ENCODE data around the gene CHST1.

The CHST1 gene

DNA sequence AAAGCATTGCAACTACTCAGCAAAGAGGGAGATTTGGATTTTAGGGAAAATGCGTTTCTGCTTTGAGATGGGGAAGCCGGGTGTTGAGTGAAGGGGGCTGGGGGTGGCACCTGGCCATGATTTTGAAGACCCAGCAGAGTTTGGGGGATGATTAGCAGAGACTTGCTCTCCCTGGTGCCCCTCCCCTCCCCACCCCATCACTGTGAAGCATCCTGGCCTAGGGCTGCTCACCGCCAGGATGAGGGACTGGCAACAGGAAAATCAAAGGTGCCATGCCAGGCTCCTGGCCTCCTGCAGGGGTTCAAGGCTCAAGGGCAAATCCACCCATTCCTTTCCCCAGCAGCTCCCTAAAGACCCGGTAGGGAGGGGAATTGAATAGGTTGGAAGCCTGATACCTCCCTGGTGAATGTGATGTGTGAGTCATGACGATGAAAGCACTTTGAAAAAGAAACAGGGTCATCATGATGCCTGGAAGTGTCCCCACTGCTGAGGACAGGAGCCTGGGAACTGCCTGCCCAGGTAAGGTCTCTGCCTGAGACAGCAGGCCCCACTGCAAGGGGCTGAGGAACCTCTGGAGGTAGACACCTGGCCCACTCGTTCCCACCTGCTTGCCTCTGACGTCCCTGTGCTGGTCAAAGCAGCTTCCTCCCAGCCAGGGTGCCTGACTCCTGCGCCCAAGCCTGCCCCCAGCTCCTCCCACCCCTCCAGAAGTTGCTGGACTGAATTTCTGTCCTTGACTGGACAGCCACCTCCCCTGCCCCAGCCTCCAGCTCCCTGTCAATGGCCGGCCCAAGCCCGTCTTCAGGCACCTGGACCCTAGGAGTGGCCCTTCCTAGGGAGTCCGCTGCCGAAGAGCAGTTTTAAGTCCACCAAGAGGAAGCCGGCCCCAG is 1.7 kb downstream of the CHST1 start:
- DNase-seq (ENCODE audit: low read depth in 1 of 2, low spot score in 1 of 2): no peak
- Histone ChIP-seq H3K4me3 (replicated peaks; ENCODE audit: insufficient read depth, low read length) (no peak overlapping the region), H3K27ac (replicated peaks) (no peak overlapping the region), H3K27me3 (ENCODE audit: insufficient read depth, poor library complexity, severe bottlenecking) (peaks cover 63% of the 10 kb centered on the region)
- no peak for TF ChIP-seq POLR2AphosphoS5 (IDR thresholded peaks at IDR 0.05; ENCODE audit: low read depth)
- TF ChIP-seq, protein P1, sequence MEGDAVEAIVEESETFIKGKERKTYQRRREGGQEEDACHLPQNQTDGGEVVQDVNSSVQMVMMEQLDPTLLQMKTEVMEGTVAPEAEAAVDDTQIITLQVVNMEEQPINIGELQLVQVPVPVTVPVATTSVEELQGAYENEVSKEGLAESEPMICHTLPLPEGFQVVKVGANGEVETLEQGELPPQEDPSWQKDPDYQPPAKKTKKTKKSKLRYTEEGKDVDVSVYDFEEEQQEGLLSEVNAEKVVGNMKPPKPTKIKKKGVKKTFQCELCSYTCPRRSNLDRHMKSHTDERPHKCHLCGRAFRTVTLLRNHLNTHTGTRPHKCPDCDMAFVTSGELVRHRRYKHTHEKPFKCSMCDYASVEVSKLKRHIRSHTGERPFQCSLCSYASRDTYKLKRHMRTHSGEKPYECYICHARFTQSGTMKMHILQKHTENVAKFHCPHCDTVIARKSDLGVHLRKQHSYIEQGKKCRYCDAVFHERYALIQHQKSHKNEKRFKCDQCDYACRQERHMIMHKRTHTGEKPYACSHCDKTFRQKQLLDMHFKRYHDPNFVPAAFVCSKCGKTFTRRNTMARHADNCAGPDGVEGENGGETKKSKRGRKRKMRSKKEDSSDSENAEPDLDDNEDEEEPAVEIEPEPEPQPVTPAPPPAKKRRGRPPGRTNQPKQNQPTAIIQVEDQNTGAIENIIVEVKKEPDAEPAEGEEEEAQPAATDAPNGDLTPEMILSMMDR (IDR thresholded peaks at IDR 0.05; ENCODE audit: insufficient read depth, low read length): no peak
- TF ChIP-seq, protein P2, sequence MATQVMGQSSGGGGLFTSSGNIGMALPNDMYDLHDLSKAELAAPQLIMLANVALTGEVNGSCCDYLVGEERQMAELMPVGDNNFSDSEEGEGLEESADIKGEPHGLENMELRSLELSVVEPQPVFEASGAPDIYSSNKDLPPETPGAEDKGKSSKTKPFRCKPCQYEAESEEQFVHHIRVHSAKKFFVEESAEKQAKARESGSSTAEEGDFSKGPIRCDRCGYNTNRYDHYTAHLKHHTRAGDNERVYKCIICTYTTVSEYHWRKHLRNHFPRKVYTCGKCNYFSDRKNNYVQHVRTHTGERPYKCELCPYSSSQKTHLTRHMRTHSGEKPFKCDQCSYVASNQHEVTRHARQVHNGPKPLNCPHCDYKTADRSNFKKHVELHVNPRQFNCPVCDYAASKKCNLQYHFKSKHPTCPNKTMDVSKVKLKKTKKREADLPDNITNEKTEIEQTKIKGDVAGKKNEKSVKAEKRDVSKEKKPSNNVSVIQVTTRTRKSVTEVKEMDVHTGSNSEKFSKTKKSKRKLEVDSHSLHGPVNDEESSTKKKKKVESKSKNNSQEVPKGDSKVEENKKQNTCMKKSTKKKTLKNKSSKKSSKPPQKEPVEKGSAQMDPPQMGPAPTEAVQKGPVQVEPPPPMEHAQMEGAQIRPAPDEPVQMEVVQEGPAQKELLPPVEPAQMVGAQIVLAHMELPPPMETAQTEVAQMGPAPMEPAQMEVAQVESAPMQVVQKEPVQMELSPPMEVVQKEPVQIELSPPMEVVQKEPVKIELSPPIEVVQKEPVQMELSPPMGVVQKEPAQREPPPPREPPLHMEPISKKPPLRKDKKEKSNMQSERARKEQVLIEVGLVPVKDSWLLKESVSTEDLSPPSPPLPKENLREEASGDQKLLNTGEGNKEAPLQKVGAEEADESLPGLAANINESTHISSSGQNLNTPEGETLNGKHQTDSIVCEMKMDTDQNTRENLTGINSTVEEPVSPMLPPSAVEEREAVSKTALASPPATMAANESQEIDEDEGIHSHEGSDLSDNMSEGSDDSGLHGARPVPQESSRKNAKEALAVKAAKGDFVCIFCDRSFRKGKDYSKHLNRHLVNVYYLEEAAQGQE (IDR thresholded peaks at IDR 0.05; ENCODE audit: insufficient replicate concordance, low read depth): no peak
- TF ChIP-seq GABPA (IDR thresholded peaks at IDR 0.05; ENCODE audit: low read depth): no peak
- TF ChIP-seq SPI1 (IDR thresholded peaks at IDR 0.05; ENCODE audit: borderline replicate concordance, low read depth): no peak

DNA sequence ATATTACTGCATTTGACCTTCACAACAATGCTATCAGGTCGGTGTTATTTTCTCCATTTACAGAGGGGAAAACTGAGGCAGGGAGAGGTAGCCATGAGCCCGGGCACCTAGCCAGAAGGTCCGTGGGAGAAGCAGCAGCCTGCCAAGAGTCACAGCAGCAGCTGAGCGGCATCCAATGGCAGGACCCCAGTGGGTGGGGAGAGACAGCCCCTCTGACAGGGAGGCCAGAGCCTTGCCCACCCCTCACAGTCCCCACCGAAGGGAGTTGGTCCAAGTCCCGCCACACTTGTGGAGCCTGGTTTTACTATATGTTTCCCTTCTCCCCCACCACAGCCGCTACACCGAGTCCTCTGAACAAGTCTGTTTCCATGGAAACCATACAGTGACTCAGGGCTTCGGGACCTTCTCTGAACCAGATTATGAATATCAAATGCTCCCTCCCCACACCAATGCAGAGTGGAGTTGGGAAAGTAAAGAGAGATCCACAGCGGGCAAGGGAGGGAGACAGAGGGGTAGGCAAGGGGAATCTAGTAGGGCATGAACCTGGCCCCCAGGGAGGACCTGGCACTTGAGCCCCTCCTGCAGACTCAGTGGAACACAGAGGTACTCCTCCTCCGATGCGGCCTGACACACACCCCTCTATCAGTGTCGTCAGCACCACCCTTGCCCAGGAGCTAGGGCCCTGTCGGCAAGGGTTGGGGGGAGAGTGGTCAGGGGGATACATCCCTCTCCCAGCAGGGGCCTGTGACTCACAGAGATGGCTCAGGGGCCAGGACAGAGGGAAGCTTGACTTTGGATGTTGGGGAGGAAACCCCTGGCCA is 2.5 kb downstream of the CHST1 start:
- peaks cover 67% of the 10 kb centered on the region for H3K27me3 ChIP-seq (ENCODE audit: insufficient read depth, poor library complexity, severe bottlenecking)

More for the DNA sequence above, 2.5 kb downstream of the CHST1 start:
- Histone ChIP-seq H3K4me3 (replicated peaks; ENCODE audit: insufficient read depth, low read length) (no peak overlapping the region), H3K27ac (replicated peaks) (no peak overlapping the region)
- no peak for DNase-seq (ENCODE audit: low read depth in 1 of 2, low spot score in 1 of 2)
- TF ChIP-seq, protein P2 (IDR thresholded peaks at IDR 0.05; ENCODE audit: insufficient replicate concordance, low read depth): no peak
- no peak for TF ChIP-seq POLR2AphosphoS5 (IDR thresholded peaks at IDR 0.05; ENCODE audit: low read depth)
- TF ChIP-seq GABPA (IDR thresholded peaks at IDR 0.05; ENCODE audit: low read depth): no peak
- no peak for TF ChIP-seq SPI1 (IDR thresholded peaks at IDR 0.05; ENCODE audit: borderline replicate concordance, low read depth)
- TF ChIP-seq, protein P1 (IDR thresholded peaks at IDR 0.05; ENCODE audit: insufficient read depth, low read length): no peak
